ENCODE data around the gene PRIM2. TPM values are rescaled to one million over a fixed set of nuclear protein-coding genes. Genes with fewer than 3 reads are reported as not detected.
"Not testable (repeated sequence)": the region's sequence is repeated elsewhere in the genome, so short reads cannot be mapped to it uniquely, and the experiment has no call there.

PRIM2 gene
- polyA plus RNA-seq, 1 donor (not counting 4 experiments of a cell fraction or from before 2014, with no cell fraction given): 12.8 TPM

GRCh38 chr6:57459781-57460180, 142.4 kb downstream of the PRIM2 start:
- not testable (repeated sequence) for H3K9me1 ChIP-seq (ENCODE audit: control insufficient read depth, extremely low read depth, insufficient read depth, low read length); H3K9me3 ChIP-seq (ENCODE audit: control insufficient read depth, low read depth, low read length); FAIRE-seq

DNA sequence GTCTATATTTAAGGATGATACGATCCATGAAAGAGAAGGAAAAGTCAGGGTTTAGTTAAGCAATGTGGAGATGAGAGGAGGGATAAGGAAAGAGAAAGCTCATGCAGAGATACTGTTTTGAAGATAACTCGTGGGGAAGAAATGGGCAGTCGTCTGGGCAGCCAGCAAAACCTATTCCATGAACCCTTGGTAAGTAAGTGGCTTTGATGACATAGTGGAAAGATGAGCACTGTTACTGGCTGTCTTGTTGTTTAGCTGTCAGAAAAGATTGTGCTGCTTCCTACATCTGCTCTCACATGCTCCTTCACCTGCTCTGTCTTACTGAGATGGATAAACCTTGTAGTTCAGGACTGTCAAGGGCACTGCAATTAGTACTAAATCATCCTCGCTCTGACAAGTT, 143.6 kb downstream of the PRIM2 start:
- H3K27me3 ChIP-seq (ENCODE audit: control insufficient read depth, extremely low read depth, insufficient read depth, low read length); H3K4me2 ChIP-seq (ENCODE audit: control insufficient read depth, extremely low read depth, insufficient read depth, low read depth, low read length); H3K9me3 ChIP-seq (ENCODE audit: control insufficient read depth, low read depth, low read length); H3K36me3 ChIP-seq (ENCODE audit: control insufficient read depth in 2 of 2, extremely low read depth in 1 of 2, insufficient read depth in 2 of 2, low read length in 2 of 2); H4K20me1 ChIP-seq (ENCODE audit: control insufficient read depth, extremely low read depth, insufficient read depth, low read length); H3K9me1 ChIP-seq (ENCODE audit: control insufficient read depth, extremely low read depth, insufficient read depth, low read length); H3K4me3 ChIP-seq (ENCODE audit: control insufficient read depth in 2 of 3, extremely low read depth in 1 of 3, insufficient read depth in 2 of 3, low read depth in 1 of 3, low read length in 3 of 3); H3K79me2 ChIP-seq (ENCODE audit: control insufficient read depth, insufficient read depth, low read length); H3K27ac ChIP-seq (ENCODE audit: control insufficient read depth, insufficient read depth, low read length); FAIRE-seq; H3K9ac ChIP-seq (ENCODE audit: control insufficient read depth, extremely low read depth, insufficient read depth, low read length); H3K4me1 ChIP-seq (ENCODE audit: control insufficient read depth, extremely low read depth, insufficient read depth, low read length); DNase-seq (ENCODE audit: low read depth, low spot score); dilution Hi-C loops (cut with MboI; ENCODE audit: extremely low pct_ligation_motif_present, low sequenced_read_pairs); H2AFZ ChIP-seq (ENCODE audit: control insufficient read depth, low read length): not testable (repeated sequence)

More at GRCh38 chr6:57459781-57460180, 142.4 kb downstream of the PRIM2 start:
- H3K4me3 ChIP-seq (ENCODE audit: control insufficient read depth in 2 of 3, extremely low read depth in 1 of 3, insufficient read depth in 2 of 3, low read depth in 1 of 3, low read length in 3 of 3); H3K4me1 ChIP-seq (ENCODE audit: control insufficient read depth, extremely low read depth, insufficient read depth, low read length); H2AFZ ChIP-seq (ENCODE audit: control insufficient read depth, low read length); H3K9ac ChIP-seq (ENCODE audit: control insufficient read depth, extremely low read depth, insufficient read depth, low read length); dilution Hi-C loops (cut with MboI; ENCODE audit: extremely low pct_ligation_motif_present, low sequenced_read_pairs); H4K20me1 ChIP-seq (ENCODE audit: control insufficient read depth, extremely low read depth, insufficient read depth, low read length); H3K79me2 ChIP-seq (ENCODE audit: control insufficient read depth, insufficient read depth, low read length); H3K27ac ChIP-seq (ENCODE audit: control insufficient read depth, insufficient read depth, low read length); H3K36me3 ChIP-seq (ENCODE audit: control insufficient read depth in 2 of 2, extremely low read depth in 1 of 2, insufficient read depth in 2 of 2, low read length in 2 of 2); H3K4me2 ChIP-seq (ENCODE audit: control insufficient read depth, extremely low read depth, insufficient read depth, low read depth, low read length); H3K27me3 ChIP-seq (ENCODE audit: control insufficient read depth, extremely low read depth, insufficient read depth, low read length); DNase-seq (ENCODE audit: low read depth, low spot score): not testable (repeated sequence)

DNA sequence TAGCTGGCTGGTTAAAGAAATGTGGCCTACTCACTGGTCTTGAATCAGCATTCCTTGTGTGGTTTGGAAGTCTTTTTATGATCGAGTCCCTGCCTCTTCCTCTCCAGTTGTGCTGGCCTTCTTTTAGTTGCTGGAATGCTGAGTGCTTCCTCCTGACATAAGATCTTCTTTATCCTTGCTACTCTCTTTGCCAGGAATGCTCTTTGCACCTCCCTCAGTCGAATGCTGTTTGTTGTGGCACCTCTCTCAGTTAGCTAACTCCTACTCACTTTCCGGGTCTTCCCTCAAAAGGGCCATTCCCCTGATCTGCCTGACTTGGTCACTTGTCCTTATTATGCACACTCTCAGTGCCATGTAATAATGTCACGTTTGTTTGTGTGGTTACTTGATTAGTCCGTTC, 146.4 kb downstream of the PRIM2 start:
- H3K4me3 ChIP-seq (ENCODE audit: control insufficient read depth in 2 of 3, extremely low read depth in 1 of 3, insufficient read depth in 2 of 3, low read depth in 1 of 3, low read length in 3 of 3); H3K36me3 ChIP-seq (ENCODE audit: control insufficient read depth in 2 of 2, extremely low read depth in 1 of 2, insufficient read depth in 2 of 2, low read length in 2 of 2); dilution Hi-C loops (cut with MboI; ENCODE audit: extremely low pct_ligation_motif_present, low sequenced_read_pairs); H4K20me1 ChIP-seq (ENCODE audit: control insufficient read depth, extremely low read depth, insufficient read depth, low read length); H3K27me3 ChIP-seq (ENCODE audit: control insufficient read depth, extremely low read depth, insufficient read depth, low read length); H3K79me2 ChIP-seq (ENCODE audit: control insufficient read depth, insufficient read depth, low read length); H3K9ac ChIP-seq (ENCODE audit: control insufficient read depth, extremely low read depth, insufficient read depth, low read length); H3K9me3 ChIP-seq (ENCODE audit: control insufficient read depth, low read depth, low read length); H2AFZ ChIP-seq (ENCODE audit: control insufficient read depth, low read length); H3K9me1 ChIP-seq (ENCODE audit: control insufficient read depth, extremely low read depth, insufficient read depth, low read length); H3K4me2 ChIP-seq (ENCODE audit: control insufficient read depth, extremely low read depth, insufficient read depth, low read depth, low read length); H3K4me1 ChIP-seq (ENCODE audit: control insufficient read depth, extremely low read depth, insufficient read depth, low read length); H3K27ac ChIP-seq (ENCODE audit: control insufficient read depth, insufficient read depth, low read length); FAIRE-seq; DNase-seq (ENCODE audit: low read depth, low spot score): not testable (repeated sequence)

- dilution Hi-C loops (cut with MboI; ENCODE audit: extremely low pct_ligation_motif_present, low sequenced_read_pairs); H3K27ac ChIP-seq (ENCODE audit: control insufficient read depth, insufficient read depth, low read length): not testable (repeated sequence)
Measured at GRCh38 chr6:57465968-57466367, 148.5 kb downstream of the PRIM2 start.

More at GRCh38 chr6:57465968-57466367, 148.5 kb downstream of the PRIM2 start:
- DNase-seq (ENCODE audit: low read depth, low spot score); H3K9ac ChIP-seq (ENCODE audit: control insufficient read depth, extremely low read depth, insufficient read depth, low read length); H3K9me3 ChIP-seq (ENCODE audit: control insufficient read depth, low read depth, low read length); H3K9me1 ChIP-seq (ENCODE audit: control insufficient read depth, extremely low read depth, insufficient read depth, low read length); H2AFZ ChIP-seq (ENCODE audit: control insufficient read depth, low read length); H3K79me2 ChIP-seq (ENCODE audit: control insufficient read depth, insufficient read depth, low read length); FAIRE-seq; H3K4me2 ChIP-seq (ENCODE audit: control insufficient read depth, extremely low read depth, insufficient read depth, low read depth, low read length); H4K20me1 ChIP-seq (ENCODE audit: control insufficient read depth, extremely low read depth, insufficient read depth, low read length); H3K4me1 ChIP-seq (ENCODE audit: control insufficient read depth, extremely low read depth, insufficient read depth, low read length); H3K27me3 ChIP-seq (ENCODE audit: control insufficient read depth, extremely low read depth, insufficient read depth, low read length); H3K4me3 ChIP-seq (ENCODE audit: control insufficient read depth in 2 of 3, extremely low read depth in 1 of 3, insufficient read depth in 2 of 3, low read depth in 1 of 3, low read length in 3 of 3); H3K36me3 ChIP-seq (ENCODE audit: control insufficient read depth in 2 of 2, extremely low read depth in 1 of 2, insufficient read depth in 2 of 2, low read length in 2 of 2): not testable (repeated sequence)

All from keratinocyte (primary cell).